Thymus (tissue), 11 donors: ENCODE results near the gene CARD19. TPM values are rescaled to one million over a fixed set of nuclear protein-coding genes. Genes with fewer than 3 reads are reported as not detected.
"Not testable (repeated sequence)": the region's sequence is repeated elsewhere in the genome, so short reads cannot be mapped to it uniquely, and the experiment has no call there.

Experiments
- DNase-seq, 9 donors: peaks; one replicate each; pipeline ENCODE4 v3.0.0-alpha.2; 2013; ENCODE audit warnings: low spot score in 9 of 9, low read depth in 6 of 9, missing footprints in 1 of 9
- H3K27ac ChIP-seq, 2 donors: one replicate each; pipeline ENCODE4 v1.5.1; 2013; ENCODE audit warnings: control low read depth in 1 of 2, low read depth in 1 of 2, low read length in 1 of 2, mild to moderate bottlenecking in 1 of 2, moderate library complexity in 1 of 2
- H3K27me3 ChIP-seq, 2 donors: one replicate each; pipeline ENCODE4 v1.5.1; 2013; ENCODE audit warnings: low read length in 1 of 2; ENCODE audit not compliant: control insufficient read depth in 2 of 2, insufficient read depth in 1 of 2
- H3K36me3 ChIP-seq, 2 donors: one replicate each; pipeline ENCODE4 v1.5.1; 2013; ENCODE audit warnings: low read length in 1 of 2, mild to moderate bottlenecking in 1 of 2, moderate library complexity in 1 of 2; ENCODE audit not compliant: control insufficient read depth in 2 of 2, insufficient read depth in 2 of 2
- H3K4me1 ChIP-seq, 2 donors: one replicate each; pipeline ENCODE4 v1.5.1; 2013; ENCODE audit warnings: low read length in 2 of 2; ENCODE audit not compliant: control insufficient read depth in 2 of 2, insufficient read depth in 2 of 2
- H3K4me3 ChIP-seq, 2 donors: one replicate each; pipeline ENCODE4 v1.5.1; 2013; ENCODE audit warnings: low read length in 2 of 2, control low read depth in 1 of 2, mild to moderate bottlenecking in 1 of 2
- H3K9me3 ChIP-seq, 2 donors: one replicate each; pipeline ENCODE4 v1.5.1; 2013; ENCODE audit warnings: low read length in 1 of 2, mild to moderate bottlenecking in 1 of 2; ENCODE audit not compliant: control insufficient read depth in 2 of 2, insufficient read depth in 1 of 2
- WGBS: extraction: QIAGEN DNeasy Blood & Tissue Kit; methylation state at CpG from one replicate; pipeline ENCODE4 v1.1.7; 2013; 5-methylcytosine and 5-hydroxymethylcytosine counted together
- polyA plus RNA-seq: library from polyadenylated mRNA; stranded (reverse); fragments of 200-250 nt; gene quantifications from one replicate; pipeline ENCODE4 v1.2.3, GENCODE V29; 2013
- total RNA-seq: library from RNA; stranded (reverse); fragments of 120-200 nt; gene quantifications from one replicate; pipeline ENCODE4 v1.2.4, GENCODE V29; 2013
- donor health status: healthy.

CARD19 gene
- total and polyA plus RNA-seq, 2 donors: 24.8 to 25.3 TPM

GRCh38 chr9:93139365-93140182 is 43.6 kb downstream of the CARD19 start:
- H3K4me1 ChIP-seq: peaks cover 19 to 68% of the 10 kb centered on the region in 2 donors
- DNase-seq: peak in 1 of 9 donors; percentile 49
- WGBS: 41% methylated on average over 16 of the region's 16 CpGs
- H3K4me3 ChIP-seq: no peak overlapping the region
- peaks cover 1 to 13% of the 10 kb centered on the region in 2 donors for H3K9me3 ChIP-seq
- H3K36me3 ChIP-seq: no peaks in the 10 kb centered on the region
- peaks cover 0 to 4% of the 10 kb centered on the region in 2 donors for H3K27me3 ChIP-seq
- no peak overlapping the region for H3K27ac ChIP-seq

- DNase-seq: no peak
- H3K27ac ChIP-seq: no peak overlapping the region
- peaks cover 1 to 16% of the 10 kb centered on the region in 2 donors for H3K9me3 ChIP-seq
- 93% methylated on average over 8 of the region's 8 CpGs for WGBS
- no peaks in the 10 kb centered on the region for H3K27me3 ChIP-seq
- no peak overlapping the region for H3K4me3 ChIP-seq
- H3K4me1 ChIP-seq: peaks cover 17 to 57% of the 10 kb centered on the region in 2 donors
- H3K36me3 ChIP-seq: no peaks in the 10 kb centered on the region
Observed at GRCh38 chr9:93141771-93142483, 45.9 kb downstream of the CARD19 start.

DNA sequence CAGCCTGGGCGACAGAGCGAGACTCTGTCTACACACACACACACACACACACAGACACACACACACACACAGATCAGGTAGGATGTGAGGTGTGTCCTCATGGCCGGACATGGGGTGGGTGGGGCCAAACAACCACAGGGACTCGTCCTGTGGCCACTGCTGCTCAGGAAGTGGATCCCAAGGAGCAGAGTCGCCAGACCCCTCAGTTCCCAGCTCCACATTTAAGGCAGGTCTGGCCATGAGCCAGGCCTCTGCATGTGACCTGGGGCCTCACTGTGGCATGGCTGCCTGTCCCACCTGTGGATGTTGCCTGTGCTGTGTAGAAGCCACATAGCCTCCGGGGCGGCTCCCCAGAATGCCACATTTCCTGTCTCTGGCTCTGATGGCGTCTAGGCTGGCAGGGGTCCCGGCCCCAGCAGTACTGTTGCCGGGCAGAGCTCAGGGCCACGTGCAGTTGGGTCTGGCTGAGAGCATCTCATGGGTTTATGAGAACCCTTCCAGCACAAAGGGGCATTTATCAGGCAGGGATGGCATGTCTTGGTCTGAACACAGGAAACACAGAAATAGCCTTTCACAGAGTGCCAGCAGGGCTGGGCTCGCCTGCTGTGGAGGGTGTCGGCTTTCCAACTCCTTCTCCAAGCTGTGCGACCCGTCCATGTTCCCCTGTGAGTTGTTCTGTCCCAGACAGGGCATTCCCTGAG is 48.0 kb downstream of the CARD19 start:
- DNase-seq: peak in 7 of 9 donors; percentile 41 to 87 (median 63)
- Histone ChIP-seq H3K36me3 (no peaks in the 10 kb centered on the region), H3K4me1 (peaks cover 17 to 45% of the 10 kb centered on the region in 2 donors), H3K4me3 (no peak overlapping the region), H3K9me3 (peaks cover 1 to 10% of the 10 kb centered on the region in 2 donors), H3K27me3 (no peaks in the 10 kb centered on the region), H3K27ac (peak overlapping the region; percentile 73 to 81)
- WGBS: 15% methylated on average over 15 of the region's 15 CpGs

DNA sequence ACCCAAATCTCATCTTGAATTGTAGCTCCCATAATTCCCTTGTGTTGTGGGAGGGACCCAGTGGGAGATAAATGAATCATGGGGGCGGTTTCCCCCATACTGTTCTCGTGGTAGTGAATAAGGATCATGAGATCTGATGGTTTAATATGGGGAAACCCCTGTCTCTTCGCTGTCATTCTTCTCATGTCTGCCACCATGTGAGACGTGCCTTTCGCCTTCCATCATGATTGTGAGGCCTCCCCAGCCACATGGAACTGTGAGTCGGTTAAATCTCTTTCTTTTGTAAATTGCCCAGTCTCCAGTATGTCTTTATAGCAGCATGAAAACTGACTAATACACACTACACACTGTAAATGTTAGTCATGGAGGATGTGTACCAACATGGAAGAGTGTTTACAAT is 50.7 kb downstream of the CARD19 start:
- not testable (repeated sequence) for H3K36me3 ChIP-seq, H3K4me3 ChIP-seq, H3K9me3 ChIP-seq, H3K27me3 ChIP-seq, DNase-seq, H3K27ac ChIP-seq
- H3K4me1 ChIP-seq: peaks cover 12 to 25% of the 10 kb centered on the region in 2 donors
- WGBS: 95% methylated on average over 6 of the region's 6 CpGs

DNA sequence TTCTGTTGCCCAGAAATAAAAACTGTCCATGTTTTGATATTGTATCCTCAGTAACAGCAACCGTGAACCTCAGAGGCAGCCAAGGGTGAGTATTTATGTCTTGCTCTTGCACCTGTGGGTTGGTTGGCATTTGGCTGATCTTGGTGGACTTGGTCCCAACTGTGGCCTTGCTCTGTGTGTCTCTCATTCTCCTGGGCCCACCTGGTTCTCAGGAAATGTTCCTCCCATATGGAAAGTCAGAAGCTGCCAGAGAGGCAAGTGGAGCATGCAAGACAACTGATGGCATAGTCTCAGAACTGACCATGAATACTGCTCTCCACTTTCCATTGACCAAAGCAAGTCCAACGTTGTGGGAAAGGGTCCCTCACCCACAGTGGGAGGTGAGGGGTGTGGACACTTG is 51.6 kb downstream of the CARD19 start:
- DNase-seq: no peak
- Histone ChIP-seq H3K36me3 (no peaks in the 10 kb centered on the region), H3K9me3 (peaks cover 0 to 7% of the 10 kb centered on the region in 2 donors), H3K4me1 (peaks cover 9 to 19% of the 10 kb centered on the region in 2 donors), H3K27me3 (no peaks in the 10 kb centered on the region), H3K27ac (no peak overlapping the region), H3K4me3 (no peak overlapping the region)
- 90% methylated on average over 2 of the region's 2 CpGs for WGBS

- peaks cover 0 to 7% of the 10 kb centered on the region in 2 donors for H3K9me3 ChIP-seq
- no peak overlapping the region for H3K4me3 ChIP-seq
- H3K4me1 ChIP-seq: peaks cover 8 to 10% of the 10 kb centered on the region in 2 donors
- DNase-seq: no peak
- WGBS: 98% methylated on average over 2 of the region's 2 CpGs
- no peaks in the 10 kb centered on the region for H3K36me3 ChIP-seq
- H3K27me3 ChIP-seq: no peaks in the 10 kb centered on the region
- H3K27ac ChIP-seq: no peak overlapping the region
Observed at GRCh38 chr9:93148721-93149120, 52.7 kb downstream of the CARD19 start.

DNA sequence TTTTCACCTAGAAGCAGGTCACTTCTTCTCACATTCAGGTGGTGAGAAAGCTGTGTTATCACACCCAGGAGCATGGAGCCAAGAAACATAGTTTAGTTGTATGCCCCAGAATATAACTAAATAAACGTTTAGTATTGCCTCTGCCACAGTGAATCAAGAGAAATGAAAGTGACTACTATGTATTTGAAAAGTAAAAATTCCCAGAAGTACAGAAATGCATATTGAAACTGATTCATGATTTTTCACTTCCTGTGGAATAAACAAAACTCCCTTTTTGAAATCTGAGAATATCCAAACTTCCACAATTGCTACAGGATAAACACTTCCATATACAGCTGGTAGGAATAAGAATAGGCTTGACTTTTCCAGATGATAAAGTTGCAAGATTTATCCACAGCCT is 53.3 kb downstream of the CARD19 start:
- Histone ChIP-seq H3K36me3 (no peaks in the 10 kb centered on the region), H3K9me3 (peaks cover 0 to 3% of the 10 kb centered on the region in 2 donors), H3K4me1 (peaks cover 2 to 3% of the 10 kb centered on the region in 2 donors), H3K4me3 (no peak overlapping the region), H3K27ac (no peak overlapping the region), H3K27me3 (no peaks in the 10 kb centered on the region)
- no peak for DNase-seq
- WGBS: 72% methylated on average over 1 of the region's 1 CpG

GRCh38 chr9:93151097-93151784 is 55.2 kb downstream of the CARD19 start:
- H3K27ac ChIP-seq: no peak overlapping the region
- DNase-seq: no peak
- H3K4me1 ChIP-seq: no peaks in the 10 kb centered on the region
- WGBS: 95% methylated on average over 10 of the region's 10 CpGs
- H3K9me3 ChIP-seq: no peaks in the 10 kb centered on the region
- H3K4me3 ChIP-seq: no peak overlapping the region
- no peaks in the 10 kb centered on the region for H3K27me3 ChIP-seq
- H3K36me3 ChIP-seq: no peaks in the 10 kb centered on the region
